Ecto neural progenitor cell (in vitro differentiated cells): Measurements from ENCODE around the gene MYLK4.

Experiments used
- DNase-seq: peaks from one replicate; pipeline ENCODE4 v3.0.0-alpha.2; 2018; ENCODE audit warnings: low spot score

The MYLK4 gene

DNA sequence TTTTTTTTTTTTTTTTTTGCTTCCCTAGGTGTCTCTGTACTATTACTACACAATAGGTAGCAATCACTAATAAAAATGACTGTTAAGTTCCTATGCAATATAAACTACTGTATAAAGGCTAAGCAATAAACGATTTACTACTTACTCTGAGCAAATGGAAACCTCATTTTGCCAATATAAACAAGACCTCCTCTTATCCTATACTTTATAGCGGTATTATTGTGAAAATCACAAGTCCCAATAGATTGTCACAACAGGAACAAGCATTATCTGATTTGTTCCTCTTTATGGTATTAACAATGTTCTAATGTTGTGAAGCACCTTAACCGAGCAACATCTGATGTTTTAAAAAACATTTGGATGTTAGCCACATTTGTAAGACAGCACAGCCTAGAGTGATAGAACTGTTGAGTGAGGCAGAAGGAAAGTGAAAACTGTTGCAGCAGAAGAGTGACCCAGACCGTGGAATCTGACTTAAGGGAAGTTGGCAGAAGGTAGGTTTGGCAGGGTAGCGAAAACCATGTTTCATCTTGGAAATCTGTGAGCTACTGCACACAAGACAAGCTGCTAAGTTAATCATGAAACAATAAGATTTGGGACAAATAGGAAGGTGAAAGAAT lies 94.2 kb downstream of the MYLK4 start:
- no peak for DNase-seq

GRCh38 chr6:2655844-2656433 lies 94.8 kb downstream of the MYLK4 start:
- no peak for DNase-seq

GRCh38 chr6:2653369-2654032 lies 97.2 kb downstream of the MYLK4 start:
- DNase-seq = no peak

DNA sequence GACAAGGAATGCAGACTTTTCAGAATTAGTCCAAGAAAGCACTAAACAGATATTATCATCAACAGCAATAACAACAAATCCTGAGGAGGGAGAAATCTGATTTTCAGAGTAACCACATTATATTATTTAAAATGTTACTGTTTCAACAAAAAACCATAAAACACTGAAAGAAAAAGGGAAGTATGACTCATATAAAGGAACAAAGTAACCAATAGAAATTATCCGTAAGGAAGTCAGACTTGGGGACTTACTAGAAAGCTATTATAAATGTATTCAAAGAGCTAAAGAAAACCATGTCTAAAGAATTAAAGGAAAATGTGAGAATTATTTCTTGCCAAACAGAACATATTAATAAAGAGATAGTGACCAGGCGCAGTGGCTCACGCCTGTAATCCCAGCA lies 98.1 kb downstream of the MYLK4 start:
- no peak for DNase-seq

DNA sequence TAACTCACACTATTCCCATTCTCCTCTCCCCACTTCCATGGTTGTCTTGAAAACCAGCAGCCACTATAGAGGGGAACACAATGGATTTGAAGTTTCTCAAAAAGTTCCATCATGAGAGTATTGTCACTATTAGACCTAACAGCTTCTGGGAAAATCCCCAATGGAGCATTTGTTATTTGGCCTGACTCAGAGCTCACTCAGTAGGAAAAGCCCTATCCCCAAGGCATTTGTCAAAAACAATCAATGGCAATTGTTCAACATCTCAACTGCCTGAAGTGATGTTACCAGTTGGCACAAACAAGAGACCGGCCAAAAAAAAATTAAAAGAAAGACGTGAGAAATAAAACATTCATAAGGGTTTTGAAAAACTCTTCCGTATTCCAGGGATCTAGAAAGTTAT lies 98.8 kb downstream of the MYLK4 start:
- DNase-seq = no peak

DNA sequence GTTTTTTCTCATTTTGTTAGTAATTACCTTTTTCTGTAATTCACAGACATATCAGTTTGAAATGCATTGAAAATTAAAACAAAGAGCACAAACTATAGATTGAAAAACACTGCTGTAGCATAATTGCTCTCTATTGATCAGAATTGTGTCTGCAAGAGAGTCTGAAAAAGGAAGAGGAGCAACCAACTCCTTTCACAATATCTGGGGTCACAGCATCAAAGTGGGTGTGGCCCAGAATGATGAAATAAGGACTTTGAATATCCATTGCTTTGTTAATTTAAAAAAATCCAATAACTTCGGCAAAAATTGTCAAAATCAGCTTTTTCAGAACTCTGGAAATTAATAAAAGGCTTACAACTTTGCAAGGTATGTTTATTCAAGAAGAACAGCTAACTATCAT lies 99.2 kb downstream of the MYLK4 start:
- DNase-seq = no peak

DNA sequence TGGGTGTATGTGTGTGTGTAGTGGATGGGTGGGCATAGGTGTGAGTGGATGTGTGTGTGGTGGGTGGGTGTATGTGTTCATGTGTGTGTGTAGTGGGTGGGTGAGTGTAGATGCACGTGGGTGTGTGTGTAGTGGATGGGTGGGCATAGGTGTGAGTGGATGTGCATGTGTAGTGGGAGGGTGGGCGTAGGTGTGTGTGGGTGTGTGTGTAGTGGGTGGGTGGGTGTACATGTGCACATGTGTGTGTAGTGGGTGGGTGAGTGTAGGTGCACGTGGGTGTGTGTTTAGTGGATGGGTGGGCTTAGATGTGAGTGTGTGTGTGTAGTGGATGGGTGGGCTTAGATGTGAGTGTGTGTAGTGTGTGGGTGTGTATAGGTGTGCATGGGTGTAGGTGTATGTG lies 104.4 kb downstream of the MYLK4 start:
- DNase-seq = no peak

- DNase-seq = no peak
These were observed 106.7 kb downstream of the MYLK4 start for GRCh38 chr6:2643935-2644539.

DNA sequence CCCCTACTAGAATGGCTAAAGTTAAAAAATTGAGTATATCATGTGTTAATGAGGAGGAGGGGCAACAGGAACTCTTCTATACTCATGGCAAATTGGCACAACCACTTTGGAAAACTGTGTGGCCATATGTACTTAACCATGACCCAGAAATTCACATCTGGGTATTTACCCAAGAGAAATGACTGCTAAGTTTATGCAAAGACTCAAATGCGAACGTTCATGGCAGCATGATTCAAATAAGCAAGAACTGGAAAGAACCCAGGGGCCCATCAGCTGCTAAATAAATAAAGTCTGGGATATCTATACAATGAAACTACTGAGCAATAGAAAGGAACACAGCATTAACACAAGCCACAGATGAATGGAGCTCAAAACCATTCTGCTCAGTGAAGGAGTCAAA lies 107.6 kb downstream of the MYLK4 start:
- no peak for DNase-seq

- no peak for DNase-seq
These were observed 109.5 kb downstream of the MYLK4 start for GRCh38 chr6:2641044-2641725.

DNA sequence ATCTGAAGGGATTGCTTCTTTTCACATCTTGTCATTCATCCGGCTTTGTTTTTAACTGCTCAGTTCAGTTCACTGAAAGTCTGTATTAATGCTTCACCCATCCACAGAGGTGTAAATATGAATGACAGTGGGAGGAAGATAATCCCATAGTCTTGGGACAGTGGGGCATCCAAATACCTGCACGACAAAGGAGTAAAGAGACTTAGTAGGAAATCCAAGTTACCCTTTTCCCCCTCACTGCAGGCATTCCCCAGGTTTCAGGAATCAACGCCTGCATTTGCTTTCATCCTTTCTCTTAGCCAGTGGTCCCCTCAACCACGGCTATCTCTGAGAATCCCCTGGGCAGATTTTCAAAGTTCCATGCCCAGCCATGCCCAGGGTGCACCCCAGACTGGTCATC lies 110.2 kb downstream of the MYLK4 start:
- no peak for DNase-seq

DNA sequence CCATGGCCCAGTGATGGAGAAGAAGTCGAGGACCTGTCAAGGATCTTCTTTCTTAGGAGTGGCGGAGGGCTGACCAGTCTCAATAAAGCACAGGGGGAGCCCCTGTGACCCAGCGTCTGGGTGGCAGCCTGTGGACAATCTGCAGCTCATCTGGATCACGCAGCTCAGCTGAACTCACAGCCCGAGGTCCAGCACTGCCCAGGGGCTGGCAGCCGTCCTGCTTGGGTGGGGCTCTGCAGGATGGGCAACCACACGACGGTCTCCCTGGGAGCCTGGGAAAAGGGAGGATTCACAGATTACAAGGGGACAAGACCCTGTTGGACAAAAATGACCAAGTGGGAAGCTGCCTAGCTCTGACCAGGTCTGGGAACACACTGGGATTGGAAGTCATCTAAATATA lies 110.8 kb downstream of the MYLK4 start:
- peak; percentile 40 for DNase-seq

GRCh38 chr6:2639167-2639566 lies 111.6 kb downstream of the MYLK4 start:
- peak; percentile 29 for DNase-seq

DNA sequence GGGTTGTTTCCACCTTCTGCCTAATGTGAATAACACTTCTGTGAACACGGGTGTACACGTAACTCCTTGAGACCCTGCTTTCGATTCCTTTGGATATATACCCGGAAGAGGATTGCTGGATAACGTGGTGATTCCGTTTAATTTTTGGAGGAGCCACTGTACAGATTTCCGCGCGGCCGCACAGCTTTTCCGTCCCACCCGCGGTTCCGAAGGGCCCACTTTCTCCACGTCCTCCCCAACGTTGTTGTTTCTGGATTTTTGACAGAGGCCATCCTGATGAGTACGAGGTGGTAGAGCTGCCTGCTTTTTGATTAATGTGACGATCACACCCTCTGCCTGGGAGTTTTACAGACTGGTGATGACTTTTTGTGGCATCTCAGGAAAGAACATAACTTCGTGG lies 114.0 kb downstream of the MYLK4 start:
- no peak for DNase-seq

DNA sequence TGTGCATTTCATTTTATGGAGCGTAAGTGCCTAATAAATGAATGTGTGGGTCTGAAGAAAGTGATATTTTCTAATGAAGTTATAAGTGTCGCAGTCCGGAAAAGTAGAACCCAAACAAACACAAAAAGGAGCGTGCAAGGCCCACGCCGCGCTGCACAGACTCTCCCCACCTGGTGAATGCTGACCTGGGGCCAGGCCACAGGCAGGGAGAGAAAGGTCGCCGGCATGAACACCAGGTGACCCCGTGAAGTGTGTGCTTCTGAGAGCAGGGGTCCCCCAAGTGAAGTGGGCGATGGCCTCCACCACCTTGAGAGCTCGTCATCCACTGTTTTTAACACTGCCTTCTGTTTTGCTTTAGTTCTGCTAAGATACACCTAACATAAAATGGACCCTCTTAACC lies 114.8 kb downstream of the MYLK4 start:
- DNase-seq = no peak

DNA sequence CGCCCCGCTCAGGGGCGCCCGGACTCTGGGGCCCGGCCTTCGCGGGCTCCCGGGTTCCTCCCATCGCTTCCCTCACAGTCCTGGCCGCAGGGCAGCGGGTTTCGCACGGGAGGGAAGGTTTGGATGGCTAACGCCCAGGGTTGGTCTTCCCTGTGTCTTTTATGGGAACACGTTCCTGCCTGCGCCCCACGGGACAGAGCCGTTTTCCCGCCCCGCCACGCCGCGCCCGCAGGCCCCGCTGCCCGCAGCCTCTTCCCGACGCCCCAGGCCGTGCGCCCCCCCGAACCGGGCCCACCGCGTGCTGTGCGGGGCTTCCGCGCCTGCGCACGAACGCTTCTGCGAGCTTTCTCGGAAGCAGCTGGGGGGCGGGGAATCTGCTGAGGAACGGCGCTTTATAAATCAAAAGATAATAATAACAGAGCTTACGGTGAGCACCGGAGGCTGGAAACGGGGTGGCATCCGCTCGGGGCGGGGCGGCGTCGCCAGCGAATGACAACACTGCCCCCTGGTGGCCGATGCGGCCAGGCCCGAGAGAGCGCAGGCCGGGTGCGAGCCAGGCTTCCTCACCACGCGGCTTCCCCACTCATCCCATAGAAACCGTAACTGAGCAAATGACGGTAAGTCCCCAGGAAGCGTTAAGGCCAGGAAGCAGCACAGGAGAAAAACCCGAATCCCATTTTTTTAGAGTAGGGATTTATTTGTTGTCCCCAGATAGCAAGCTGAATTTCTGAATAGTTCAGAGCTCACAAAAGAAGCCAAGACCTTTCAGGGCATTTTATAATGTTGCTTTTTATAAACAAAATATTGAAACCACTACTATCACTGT lies 116.4 kb downstream of the MYLK4 start:
- DNase-seq = peak; percentile 91

GRCh38 chr6:2633736-2634135 lies 117.0 kb downstream of the MYLK4 start:
- no peak for DNase-seq

GRCh38 chr6:2632976-2633584 lies 117.6 kb downstream of the MYLK4 start:
- DNase-seq = no peak

- no peak for DNase-seq
These were observed 118.4 kb downstream of the MYLK4 start for GRCh38 chr6:2632368-2632767.

DNA sequence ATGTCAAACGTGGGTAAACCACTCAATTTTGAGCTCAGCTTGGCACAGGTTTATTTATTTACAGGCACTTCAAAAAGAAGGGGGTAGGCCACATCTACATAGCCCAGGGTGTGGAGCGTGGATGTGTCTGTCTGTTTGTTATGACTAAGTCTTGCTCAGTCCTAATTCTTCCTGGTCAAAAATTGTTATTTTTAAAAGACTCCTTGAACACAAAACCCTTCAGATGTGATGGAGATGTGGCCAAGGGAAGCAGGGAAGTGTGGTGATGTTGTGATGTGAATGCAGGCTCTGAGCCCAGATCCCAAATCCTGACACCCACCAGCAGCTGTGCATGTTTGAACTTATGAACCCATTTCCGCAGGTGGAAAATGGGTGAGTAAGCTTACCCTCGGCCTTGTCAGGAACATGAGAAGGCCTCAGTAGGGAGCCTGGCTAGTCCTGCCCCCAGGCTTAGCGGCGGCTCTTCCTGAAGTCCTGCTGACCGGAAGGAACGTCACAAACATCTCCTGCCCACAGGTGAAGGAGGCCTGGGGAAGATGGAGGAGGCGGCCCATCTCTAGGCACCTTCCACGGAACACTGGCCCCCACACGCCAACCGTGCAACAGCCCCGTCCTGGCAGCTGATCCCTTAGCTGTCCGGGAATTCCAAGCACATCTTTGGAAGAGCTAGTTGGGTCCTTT lies 119.7 kb downstream of the MYLK4 start:
- no peak for DNase-seq

DNA sequence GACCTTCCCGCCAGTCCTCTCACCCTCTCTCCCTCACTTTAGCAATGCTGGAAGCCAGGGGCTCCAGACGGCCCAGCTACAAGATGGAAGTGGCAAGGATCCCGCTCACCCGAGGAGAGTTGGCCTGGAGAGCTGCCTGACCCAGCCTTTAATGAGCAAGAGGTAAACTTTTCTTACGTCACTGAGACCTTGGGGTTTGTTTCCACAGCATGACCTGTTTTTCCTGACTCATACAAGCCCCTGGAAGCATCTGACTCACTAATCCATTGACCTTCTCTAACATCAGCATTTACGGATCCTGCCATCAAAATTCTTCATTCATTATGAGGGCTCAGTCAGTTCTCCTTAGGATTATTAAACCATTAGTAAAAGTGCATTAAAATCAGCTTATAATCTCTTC lies 120.4 kb downstream of the MYLK4 start:
- no peak for DNase-seq
